HCT116 (cell line): ENCODE data around the gene EVC. TPM values are rescaled to one million over a fixed set of nuclear protein-coding genes. Genes with fewer than 3 reads are reported as not detected.

Experiments used
- ATAC-seq: fragments of 200-7000 bp; cut with Tn5 transposase; 2 replicates; pipeline ENCODE4 v1.9.1; 2020; ENCODE audit warnings: mild to moderate bottlenecking, moderate library complexity
- BruUV-seq: library from RNA; stranded (reverse); fragments of 400-500 nt; replicated peaks from 2 replicates; lab custom pipeline; 2021; lab: Mats Ljungman, UMichigan
- CTCF ChIA-PET: fragments of 300-600 bp; sonication (Branson Sonifier 250); formaldehyde crosslinking; loops from one replicate; lab custom pipeline; 2021; ENCODE audit warnings: antibody characterized with exemption; lab: Charles Lee
- POLR2A ChIA-PET: fragments of 300-600, 350-600 bp; sonication (Branson Sonifier 250); formaldehyde crosslinking; loops from one replicate; lab custom pipeline; 2021; ENCODE audit warnings: antibody characterized with exemption; lab: Charles Lee
- RAD21 ChIA-PET, 2 experiments: fragments of 300-600 bp; sonication (Branson Sonifier 250); formaldehyde crosslinking; loops; one replicate each; lab custom pipeline; 2023; ENCODE audit warnings: low total read pairs in 2 of 2; ENCODE audit not compliant: uncharacterized antibody in 2 of 2, unreplicated experiment in 2 of 2, low non-redundant PET in 1 of 2; lab: Charles Lee
- DNase-seq: peaks from one replicate; pipeline ENCODE4 v3.0.0-alpha.2; 2010; ENCODE audit warnings: low read depth, low spot score
- H2AFZ ChIP-seq: fragments of 200-600 bp; shearing (Covaris generic), sonication (generic); 2 replicates; pipeline ENCODE4 v1.6.1; 2017; ENCODE audit warnings: low read depth, mixed run types, mixed read lengths, antibody characterized with exemption, low read length; ENCODE audit not compliant: poor library complexity, severe bottlenecking
- H3K27ac ChIP-seq: 2 replicates; pipeline ENCODE4 v1.5.1; 2012; ENCODE audit warnings: low read depth, low read length
- H3K27me3 ChIP-seq: fragments of 200-600 bp; sonication (generic); 2 replicates; pipeline ENCODE4 v1.6.1; 2016; ENCODE audit warnings: mixed run types, low read length, mixed read lengths; ENCODE audit not compliant: insufficient read depth
- H3K36me3 ChIP-seq, 2 experiments: fragments of 200-500 bp in 1 of 2; fragments of 200-600 bp in 1 of 2; sonication (Bioruptor generic) in 1 of 2; sonication (generic) in 1 of 2; 2 replicates each; pipeline versions ENCODE4 v1.5.1 to v1.6.1; 2014 to 2016; ENCODE audit warnings: low read length in 2 of 2, inconsistent platforms in 1 of 2, mixed read lengths in 1 of 2, mixed run types in 1 of 2; ENCODE audit not compliant: insufficient read depth in 2 of 2, control insufficient read depth in 1 of 2
- H3K4me1 ChIP-seq, 2 experiments: fragments of 200-600 bp in 1 of 2; sonication (generic) in 1 of 2; 2 replicates each; pipeline versions ENCODE4 v1.5.1 to v1.6.1; 2012 to 2017; ENCODE audit warnings: low read length in 2 of 2, inconsistent platforms in 1 of 2, mild to moderate bottlenecking in 1 of 2, mixed read lengths in 1 of 2, mixed run types in 1 of 2, moderate library complexity in 1 of 2; ENCODE audit not compliant: insufficient read depth in 2 of 2, control insufficient read depth in 1 of 2
- H3K4me2 ChIP-seq: fragments of 200-600 bp; sonication (generic); 2 replicates; pipeline ENCODE4 v1.6.1; 2017; ENCODE audit warnings: mixed run types, low read length, mixed read lengths
- H3K4me3 ChIP-seq, 2 experiments: fragments of 200-600 bp in 1 of 2; sonication (generic) in 1 of 2; replicated peaks in 1 of 2; 2 replicates each; pipeline ENCODE4 v1.5.1; 2011 to 2016; ENCODE audit warnings: low read length in 2 of 2, control low read depth in 1 of 2, low read depth in 1 of 2, mild to moderate bottlenecking in 1 of 2, mixed read lengths in 1 of 2, mixed run types in 1 of 2
- H3K79me2 ChIP-seq: fragments of 200-600 bp; sonication (generic); 2 replicates; pipeline ENCODE4 v1.6.1; 2017; ENCODE audit warnings: mild to moderate bottlenecking, mixed run types, low read length, moderate library complexity, mixed read lengths; ENCODE audit not compliant: insufficient read depth
- H3K9ac ChIP-seq: fragments of 200-600 bp; sonication (generic); 2 replicates; pipeline ENCODE4 v1.6.1; 2016; ENCODE audit warnings: low read length, mixed read lengths
- H3K9me2 ChIP-seq: fragments of 200-600 bp; sonication (generic), shearing (Covaris generic); 2 replicates; pipeline ENCODE4 v1.6.1; 2017; ENCODE audit warnings: mixed run types, mild to moderate bottlenecking, moderate library complexity; ENCODE audit not compliant: insufficient read depth
- H3K9me3 ChIP-seq, 2 experiments: fragments of 200-500 bp in 1 of 2; fragments of 200-600 bp in 1 of 2; sonication (Bioruptor generic) in 1 of 2; sonication (generic) in 1 of 2; 2 replicates each; pipeline ENCODE4 v1.6.1; 2014 to 2017; ENCODE audit warnings: low read length in 2 of 2, mixed read lengths in 2 of 2, inconsistent platforms in 1 of 2, low read depth in 1 of 2, mild to moderate bottlenecking in 1 of 2, mixed run types in 1 of 2, moderate library complexity in 1 of 2; ENCODE audit not compliant: control insufficient read depth in 1 of 2, insufficient read depth in 1 of 2
- H4K20me1 ChIP-seq: fragments of 200-600 bp; sonication (generic), shearing (Covaris generic); 2 replicates; pipeline ENCODE4 v1.6.1; 2017; ENCODE audit warnings: mixed run types, mild to moderate bottlenecking, moderate library complexity; ENCODE audit not compliant: insufficient read depth
- ELF1 ChIP-seq: IDR thresholded peaks from 2 replicates; pipeline ENCODE4 v1.6.1; 2012; ENCODE audit warnings: low read depth, borderline replicate concordance
- EZH2 ChIP-seq: fragments of 200-600 bp; sonication (generic); IDR thresholded peaks from 2 replicates; pipeline ENCODE4 v1.6.1; 2017; ENCODE audit warnings: antibody characterized with exemption, mixed run types
- FOSL1 ChIP-seq: IDR thresholded peaks from 2 replicates; pipeline ENCODE4 v1.6.1; 2012; ENCODE audit warnings: low read depth
- JUND ChIP-seq: IDR thresholded peaks from 2 replicates; pipeline ENCODE4 v1.6.1; 2012
- MAX ChIP-seq: IDR thresholded peaks from 2 replicates; pipeline ENCODE4 v1.6.1; 2012
- POLR2AphosphoS5 ChIP-seq: IDR thresholded peaks from 2 replicates; pipeline ENCODE4 v1.6.1; 2011; ENCODE audit warnings: mild to moderate bottlenecking, low read depth, low read length, moderate library complexity
- SRF ChIP-seq: IDR thresholded peaks from 2 replicates; pipeline ENCODE4 v1.6.1; 2012; ENCODE audit warnings: low read depth
- TCF7L2 ChIP-seq: IDR thresholded peaks from 2 replicates; pipeline ENCODE4 v1.7.0; 2011; ENCODE audit warnings: borderline replicate concordance, inconsistent platforms; ENCODE audit not compliant: insufficient read depth, insufficient read length; ENCODE audit errors: extremely low read depth
- intact Hi-C: fragments of 100-400 bp; cut with micrococcal nuclease; formaldehyde crosslinking; loops from 2 replicates; pipeline ENCODE4 v1.10.0; 2022
- total RNA-seq: library from RNA; stranded (reverse); gene quantifications from one replicate; pipeline ENCODE4 v1.2.1, GENCODE V29; 2021; ENCODE audit not compliant: unreplicated experiment
- TF ChIP-seq, protein P1 (sequence below), 3 experiments: fragments of 200-600 bp in 1 of 3; sonication (generic) in 1 of 3; IDR thresholded peaks in 2 of 3; conservative IDR thresholded peaks in 1 of 3; 2 replicates each; pipeline ENCODE4 v1.5.1; 2012 to 2017; ENCODE audit warnings: low read depth in 2 of 3, low read length in 2 of 3, antibody characterized with exemption in 1 of 3, borderline replicate concordance in 1 of 3, control low read depth in 1 of 3, mild to moderate bottlenecking in 1 of 3, mixed read lengths in 1 of 3, mixed run types in 1 of 3, moderate library complexity in 1 of 3; ENCODE audit not compliant: insufficient read depth in 1 of 3

EVC gene
- total RNA-seq, 1 experiment from 2014 or later: 0.15 TPM

DNA sequence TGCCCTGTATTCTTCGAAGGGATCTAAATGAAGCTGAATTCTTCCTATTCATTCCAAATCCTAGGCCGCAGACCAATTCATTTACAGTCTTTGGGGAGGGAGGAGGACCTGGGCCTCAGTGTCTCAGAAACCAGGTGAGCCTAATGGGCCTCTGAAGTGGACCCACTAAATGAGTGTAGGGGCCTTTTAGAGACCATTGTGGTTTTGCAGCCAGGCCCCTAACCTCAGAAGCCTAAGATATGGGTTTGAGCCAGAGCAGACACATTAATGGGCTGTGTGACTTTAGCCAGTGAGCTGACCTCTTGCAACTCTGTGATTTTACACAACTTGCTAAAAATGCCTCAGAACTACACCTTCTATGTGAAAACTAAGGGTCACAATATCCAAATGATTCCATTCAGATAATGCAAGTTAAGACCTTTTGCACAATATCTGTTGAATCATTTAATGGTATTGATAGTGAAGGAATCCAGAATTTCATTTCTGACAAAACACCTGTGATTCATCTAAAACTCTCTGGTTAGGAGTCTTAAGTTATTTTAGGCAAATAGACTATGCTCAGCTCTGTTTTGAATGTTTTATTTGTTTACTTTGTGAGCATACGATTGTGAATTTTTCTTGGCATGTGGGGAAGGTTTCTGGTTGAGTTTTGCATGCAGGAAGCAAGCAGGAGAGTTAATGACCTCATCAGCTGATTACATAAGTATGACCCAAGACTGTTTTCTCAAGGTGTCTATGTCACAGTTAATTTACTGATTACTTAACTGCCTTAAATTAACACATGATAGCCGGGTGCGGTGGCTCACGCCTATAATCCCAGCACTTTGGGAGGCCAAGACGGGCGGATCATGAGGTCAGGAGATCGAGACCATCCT is 75.0 kb downstream of the EVC start:
- no peaks in the 10 kb centered on the region for H4K20me1 ChIP-seq
- H3K4me1 ChIP-seq: no peaks in the 10 kb centered on the region
- no peaks in the 10 kb centered on the region for H3K9me3 ChIP-seq
- H2AFZ ChIP-seq: no peak overlapping the region
- CTCF ChIA-PET: no interaction called here
- RAD21 ChIA-PET: no interaction called here
- H3K79me2 ChIP-seq: no peaks in the 10 kb centered on the region
- no peak overlapping the region for H3K27ac ChIP-seq
- H3K4me2 ChIP-seq: no peak overlapping the region
- TF ChIP-seq POLR2AphosphoS5: no peak
- TF ChIP-seq ELF1: no peak
- TF ChIP-seq FOSL1: no peak
- no peak for TF ChIP-seq SRF
- TF ChIP-seq JUND: no peak
- no peak for TF ChIP-seq TCF7L2
- no peak for TF ChIP-seq EZH2
- TF ChIP-seq, protein P1, sequence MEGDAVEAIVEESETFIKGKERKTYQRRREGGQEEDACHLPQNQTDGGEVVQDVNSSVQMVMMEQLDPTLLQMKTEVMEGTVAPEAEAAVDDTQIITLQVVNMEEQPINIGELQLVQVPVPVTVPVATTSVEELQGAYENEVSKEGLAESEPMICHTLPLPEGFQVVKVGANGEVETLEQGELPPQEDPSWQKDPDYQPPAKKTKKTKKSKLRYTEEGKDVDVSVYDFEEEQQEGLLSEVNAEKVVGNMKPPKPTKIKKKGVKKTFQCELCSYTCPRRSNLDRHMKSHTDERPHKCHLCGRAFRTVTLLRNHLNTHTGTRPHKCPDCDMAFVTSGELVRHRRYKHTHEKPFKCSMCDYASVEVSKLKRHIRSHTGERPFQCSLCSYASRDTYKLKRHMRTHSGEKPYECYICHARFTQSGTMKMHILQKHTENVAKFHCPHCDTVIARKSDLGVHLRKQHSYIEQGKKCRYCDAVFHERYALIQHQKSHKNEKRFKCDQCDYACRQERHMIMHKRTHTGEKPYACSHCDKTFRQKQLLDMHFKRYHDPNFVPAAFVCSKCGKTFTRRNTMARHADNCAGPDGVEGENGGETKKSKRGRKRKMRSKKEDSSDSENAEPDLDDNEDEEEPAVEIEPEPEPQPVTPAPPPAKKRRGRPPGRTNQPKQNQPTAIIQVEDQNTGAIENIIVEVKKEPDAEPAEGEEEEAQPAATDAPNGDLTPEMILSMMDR (IDR thresholded peaks at IDR 0.05 in 2 of 3, conservative IDR thresholded peaks at IDR 0.05 in 1 of 3; ENCODE audit: borderline replicate concordance in 1 of 3, insufficient read depth in 1 of 3, low read depth in 2 of 3, low read length in 2 of 3): no peak
- no peak for TF ChIP-seq MAX
- TF ChIP-seq, all 23 proteins: peak for 0
- ATAC-seq (no peak), DNase-seq (no peak)
- no peaks in the 10 kb centered on the region for H3K27me3 ChIP-seq
- no TSS peak for BruUV-seq
- H3K4me3 ChIP-seq: no peak overlapping the region
- POLR2A ChIA-PET: no interaction called here
- no peak overlapping the region for H3K9ac ChIP-seq
- no peaks in the 10 kb centered on the region for H3K9me2 ChIP-seq
- intact Hi-C loops: no loop called here
- H3K36me3 ChIP-seq: no peaks in the 10 kb centered on the region
